Ovary (tissue), 9 donors: Measurements from ENCODE around the gene GABRR2. TPM values are rescaled to one million over a fixed set of nuclear protein-coding genes. Genes with fewer than 3 reads are reported as not detected.

Source experiments
- DNase-seq, 5 donors: peaks; one replicate each; pipeline ENCODE4 v3.0.0-alpha.2; 2019 to 2020
- H3K27ac ChIP-seq, 2 donors: fragments of 200-600 bp; one replicate each; pipeline versions ENCODE4 v1.5.1 to v1.8.0; 2019 to 2022
- H3K27me3 ChIP-seq: fragments of 200-600 bp; one replicate; pipeline ENCODE4 v1.8.0; 2022
- H3K36me3 ChIP-seq: fragments of 200-600 bp; sonication (generic); one replicate; pipeline ENCODE4 v1.5.1; 2019
- H3K4me1 ChIP-seq: one replicate; pipeline ENCODE4 v1.8.1; 2013; ENCODE audit warnings: mild to moderate bottlenecking, moderate library complexity; ENCODE audit not compliant: insufficient read depth
- H3K4me3 ChIP-seq: fragments of 200-600 bp; sonication (generic); one replicate; pipeline ENCODE4 v1.5.1; 2017
- H3K9me3 ChIP-seq, 2 donors: fragments of 200-600 bp in 1 of 2; sonication (generic) in 1 of 2; one replicate each; pipeline versions ENCODE4 v1.5.1 to v1.8.1; 2013 to 2019; ENCODE audit warnings: mild to moderate bottlenecking in 1 of 2, moderate library complexity in 1 of 2
- CTCF ChIP-seq, 3 donors: fragments of 450-650 bp in 2 of 3; fragments of 200-600 bp in 1 of 3; IDR thresholded peaks; one replicate each; pipeline versions ENCODE4 v1.5.1 to v1.8.0; 2016 to 2022; ENCODE audit warnings: antibody characterized with exemption in 3 of 3, mild to moderate bottlenecking in 1 of 3
- EP300 ChIP-seq: sonication (generic); formaldehyde crosslinking; IDR thresholded peaks from one replicate; pipeline ENCODE4 v1.6.1; 2017; ENCODE audit warnings: antibody characterized with exemption
- POLR2A ChIP-seq: fragments of 450-650 bp; IDR thresholded peaks from one replicate; pipeline ENCODE4 v1.6.1; 2017; ENCODE audit warnings: antibody characterized with exemption, mild to moderate bottlenecking, moderate library complexity
- WGBS, 3 donors: extraction: QIAGEN DNeasy Blood & Tissue Kit in 1 of 3; methylation state at CpG; one replicate each; pipeline versions ENCODE4 v1.1.5 to v1.1.7; 2013 to 2017; 5-methylcytosine and 5-hydroxymethylcytosine counted together
- intact Hi-C, 4 donors: fragments of 100-400 bp; cut with DNase I; formaldehyde crosslinking; loops; one replicate each; pipeline versions ENCODE4 v1.11.0 to v1.15.1; 2022 to 2023
- polyA plus RNA-seq, 2 donors: library from polyadenylated mRNA; stranded (reverse); fragments of 200-250 nt in 1 of 2; fragments of 350-450 nt in 1 of 2; fragmentation: Illumina TruSeq in 1 of 2; extraction: RNeasy Lipid Tissue Mini Kit (QIAGEN cat#74804) in 1 of 2; gene quantifications; one replicate each; pipeline ENCODE4 v1.2.3, GENCODE V29; 2013 to 2014
- total RNA-seq, 7 donors: library from RNA; depleted of rRNA in 2 of 7; stranded (reverse); fragments of >200 nt in 2 of 7; fragmentation: NEBNext Ultra II Directional in 3 of 7; extraction: Animal tissue kit (Norgen Biotek cat#: 25700) in 3 of 7; gene quantifications; one replicate each; pipeline versions ENCODE4 v1.1.0 to v1.2.4, GENCODE V29; 2016 to 2023
- donor health status: DM: no; HTN: no; CAD: no; lungs with moderate emphysema.
- donor health status: DM: no; HTN: no; CAD: no.
- donor health status: Bipolar disorder and iron deficiency.
- donor health status: DM: yes; HTN: yes; CAD: no.
- donor health status: DM: no; HTN: no; CAD: no.
- donor health status: DM: yes; HTN: yes; CAD: no.

GABRR2 gene
- total and polyA plus RNA-seq, 9 donors: 0.24 to 1.1 (median 0.52) TPM; not detected in 1

- H3K9me3 ChIP-seq: no peaks in the 10 kb centered on the region
- no peak overlapping the region for H3K27ac ChIP-seq
- TF ChIP-seq POLR2A (no peak), EP300 (no peak), CTCF (IDR thresholded peaks at IDR 0.05) (no peak)
- no peak overlapping the region for H3K4me3 ChIP-seq
- no peaks in the 10 kb centered on the region for H3K36me3 ChIP-seq
- intact Hi-C loops: no loop called here
- H3K27me3 ChIP-seq: no peaks in the 10 kb centered on the region
- 91 to 94% (median 92%) methylated on average over 3 of the region's 3 CpGs for WGBS, 3 donors
- H3K4me1 ChIP-seq: no peaks in the 10 kb centered on the region
- no peak for DNase-seq
Measured at GRCh38 chr6:89289710-89290109, 25.4 kb downstream of the GABRR2 start.

- WGBS, 3 donors: 90 to 93% (median 90%) methylated on average over 9 of the region's 9 CpGs
- H3K4me1 ChIP-seq: no peaks in the 10 kb centered on the region
- no peaks in the 10 kb centered on the region for H3K27me3 ChIP-seq
- DNase-seq: no peak
- TF ChIP-seq CTCF (IDR thresholded peaks at IDR 0.05): no peak
- no peak for TF ChIP-seq EP300
- TF ChIP-seq POLR2A: no peak
- H3K36me3 ChIP-seq: no peaks in the 10 kb centered on the region
- H3K9me3 ChIP-seq: no peaks in the 10 kb centered on the region
- H3K27ac ChIP-seq: no peak overlapping the region
- intact Hi-C loops: no loop called here
- no peak overlapping the region for H3K4me3 ChIP-seq
Measured at GRCh38 chr6:89287351-89288028, 27.6 kb downstream of the GABRR2 start.

GRCh38 chr6:89286516-89286915, 28.6 kb downstream of the GABRR2 start:
- no peaks in the 10 kb centered on the region for H3K36me3 ChIP-seq
- intact Hi-C loops: no loop called here
- 73 to 77% (median 75%) methylated on average over 6 of the region's 6 CpGs for WGBS, 3 donors
- no peak for DNase-seq
- TF ChIP-seq EP300 (no peak), POLR2A (no peak)
- no peaks in the 10 kb centered on the region for H3K27me3 ChIP-seq
- no peak overlapping the region for H3K27ac ChIP-seq
- H3K9me3 ChIP-seq: no peaks in the 10 kb centered on the region
- H3K4me3 ChIP-seq: no peak overlapping the region
- no peaks in the 10 kb centered on the region for H3K4me1 ChIP-seq

- Histone ChIP-seq H3K4me1 (no peaks in the 10 kb centered on the region), H3K27ac (no peak overlapping the region), H3K4me3 (no peak overlapping the region), H3K36me3 (no peaks in the 10 kb centered on the region), H3K9me3 (no peaks in the 10 kb centered on the region), H3K27me3 (no peaks in the 10 kb centered on the region)
- TF ChIP-seq EP300 (no peak), CTCF (IDR thresholded peaks at IDR 0.05) (no peak), POLR2A (no peak)
- WGBS, 3 donors: 74 to 84% (median 79%) methylated on average over 15 of the region's 15 CpGs
- DNase-seq: no peak
- intact Hi-C loops: no loop called here
Measured at GRCh38 chr6:89284963-89285735, 29.9 kb downstream of the GABRR2 start.

GRCh38 chr6:89284081-89284480, 31.0 kb downstream of the GABRR2 start:
- H3K36me3 ChIP-seq: no peaks in the 10 kb centered on the region
- DNase-seq: no peak
- H3K27ac ChIP-seq: no peak overlapping the region
- H3K27me3 ChIP-seq: no peaks in the 10 kb centered on the region
- 90 to 95% (median 91%) methylated on average over 3 of the region's 3 CpGs for WGBS, 3 donors
- TF ChIP-seq POLR2A (no peak), EP300 (no peak), CTCF (IDR thresholded peaks at IDR 0.05) (no peak)
- H3K4me1 ChIP-seq: no peaks in the 10 kb centered on the region
- H3K9me3 ChIP-seq: no peaks in the 10 kb centered on the region
- intact Hi-C loops: no loop called here
- no peak overlapping the region for H3K4me3 ChIP-seq
